ENCODE data around the gene POLN.

The POLN gene

GRCh38 chr4:2241410-2242353 is at the start of gene POLN, which contains the start of gene HAUS3:
TSS of gene POLN (minus strand) at chr4:2242121. CDS start at chr4:2229231, 12,890 bp downstream.
TSS of gene HAUS3 (minus strand) at chr4:2242121. CDS start at chr4:2240946, 1,175 bp downstream.
- H4K20me1 ChIP-seq (ENCODE audit: insufficient read depth, low read length, poor library complexity, severe bottlenecking): peaks cover 51% of the 10 kb centered on the region
- peak within 1 kb of the TSS; percentile 83 for H3K9ac ChIP-seq (ENCODE audit: low read depth, low read length, poor library complexity, severe bottlenecking)
- H2AFZ ChIP-seq (ENCODE audit: low read length): peak within 1 kb of the TSS; percentile 87
- H3K79me2 ChIP-seq (ENCODE audit: insufficient read depth, low read length): peaks cover 51% of the 10 kb centered on the region
- H3K9me2 ChIP-seq (replicated peaks; ENCODE audit: low read depth, low read length): no peaks in the 10 kb centered on the region
- H3K36me3 ChIP-seq (ENCODE audit: insufficient read depth, low read length): no peaks in the 10 kb centered on the region
- H3K9me3 ChIP-seq (ENCODE audit: insufficient read depth, low read depth, low read length): no peaks in the 10 kb centered on the region
- peak within 1 kb of the TSS; percentile 89 for H3K4me3 ChIP-seq (ENCODE audit: low read length, poor library complexity, severe bottlenecking)
- 0 out of 2 replicates have a peak, but pooled peaks cover 3% of the 10 kb centered on the region for H3F3A ChIP-seq (ENCODE audit: low read depth)
- no peaks in the 10 kb centered on the region for H3K27me3 ChIP-seq (ENCODE audit: insufficient read depth, low read length, poor library complexity, severe bottlenecking)
- H3K4me2 ChIP-seq (ENCODE audit: low read depth, low read length, poor library complexity, severe bottlenecking): peak within 1 kb of the TSS; percentile 92
- peaks cover 69% of the 10 kb centered on the region for H3K4me1 ChIP-seq (ENCODE audit: insufficient read depth, low read length, poor library complexity, severe bottlenecking)
- TF ChIP-seq EZH2phosphoT487 (IDR thresholded peaks at IDR 0.05; ENCODE audit: borderline replicate concordance) (no peak), CTCF (conservative IDR thresholded peaks at IDR 0.05; ENCODE audit: low read length) (no peak)

GRCh38 chr4:2290974-2291704 is 49.2 kb upstream of the POLN start:
- TF ChIP-seq CTCF (conservative IDR thresholded peaks at IDR 0.05; ENCODE audit: low read length) (no peak), EZH2phosphoT487 (IDR thresholded peaks at IDR 0.05; ENCODE audit: borderline replicate concordance) (no peak)
- peak overlapping the region; percentile 54 for H3K4me3 ChIP-seq (ENCODE audit: low read length, poor library complexity, severe bottlenecking)

GRCh38 chr4:2290488-2290887 is 48.6 kb upstream of the POLN start:
- Histone ChIP-seq H3K9me3 (ENCODE audit: insufficient read depth, low read depth, low read length) (no peaks in the 10 kb centered on the region), H3K9ac (ENCODE audit: low read depth, low read length, poor library complexity, severe bottlenecking) (peak overlapping the region; percentile 69)
- TF ChIP-seq EZH2phosphoT487 (IDR thresholded peaks at IDR 0.05; ENCODE audit: borderline replicate concordance) (no peak), CTCF (conservative IDR thresholded peaks at IDR 0.05; ENCODE audit: low read length) (no peak)

More at GRCh38 chr4:2290974-2291704, 49.2 kb upstream of the POLN start:
- Histone ChIP-seq H3F3A (ENCODE audit: low read depth) (no peaks in the 10 kb centered on the region), H4K20me1 (ENCODE audit: insufficient read depth, low read length, poor library complexity, severe bottlenecking) (no peaks in the 10 kb centered on the region), H3K9me2 (replicated peaks; ENCODE audit: low read depth, low read length) (no peaks in the 10 kb centered on the region), H3K79me2 (ENCODE audit: insufficient read depth, low read length) (no peaks in the 10 kb centered on the region), H3K27me3 (ENCODE audit: insufficient read depth, low read length, poor library complexity, severe bottlenecking) (no peaks in the 10 kb centered on the region), H2AFZ (ENCODE audit: low read length) (peak overlapping the region; percentile 71), H3K36me3 (ENCODE audit: insufficient read depth, low read length) (no peaks in the 10 kb centered on the region), H3K9me3 (ENCODE audit: insufficient read depth, low read depth, low read length) (no peaks in the 10 kb centered on the region), H3K9ac (ENCODE audit: low read depth, low read length, poor library complexity, severe bottlenecking) (peak overlapping the region; percentile 69), H3K4me2 (ENCODE audit: low read depth, low read length, poor library complexity, severe bottlenecking) (peak overlapping the region; percentile 71), H3K4me1 (ENCODE audit: insufficient read depth, low read length, poor library complexity, severe bottlenecking) (peaks cover 57% of the 10 kb centered on the region)

More at GRCh38 chr4:2290488-2290887, 48.6 kb upstream of the POLN start:
- Histone ChIP-seq H3K9me2 (replicated peaks; ENCODE audit: low read depth, low read length) (no peaks in the 10 kb centered on the region), H3F3A (ENCODE audit: low read depth) (no peaks in the 10 kb centered on the region), H2AFZ (ENCODE audit: low read length) (peak overlapping the region; percentile 27), H3K27me3 (ENCODE audit: insufficient read depth, low read length, poor library complexity, severe bottlenecking) (no peaks in the 10 kb centered on the region), H3K4me3 (ENCODE audit: low read length, poor library complexity, severe bottlenecking) (peak overlapping the region; percentile 54), H3K79me2 (ENCODE audit: insufficient read depth, low read length) (no peaks in the 10 kb centered on the region), H3K4me2 (ENCODE audit: low read depth, low read length, poor library complexity, severe bottlenecking) (peak overlapping the region; percentile 71), H4K20me1 (ENCODE audit: insufficient read depth, low read length, poor library complexity, severe bottlenecking) (no peaks in the 10 kb centered on the region), H3K4me1 (ENCODE audit: insufficient read depth, low read length, poor library complexity, severe bottlenecking) (peaks cover 57% of the 10 kb centered on the region), H3K36me3 (ENCODE audit: insufficient read depth, low read length) (no peaks in the 10 kb centered on the region)

Measured in Loucy (cell line).